HG03520 (cell line): ENCODE measurements around the gene EDARADD.

Experiments used
- ATAC-seq: cut with Tn5 transposase; IDR thresholded peaks from one replicate; pipeline ENCODE4 v1.9.1; 2021; ENCODE audit warnings: mild to moderate bottlenecking, moderate library complexity; ENCODE audit not compliant: unreplicated experiment

EDARADD gene

DNA sequence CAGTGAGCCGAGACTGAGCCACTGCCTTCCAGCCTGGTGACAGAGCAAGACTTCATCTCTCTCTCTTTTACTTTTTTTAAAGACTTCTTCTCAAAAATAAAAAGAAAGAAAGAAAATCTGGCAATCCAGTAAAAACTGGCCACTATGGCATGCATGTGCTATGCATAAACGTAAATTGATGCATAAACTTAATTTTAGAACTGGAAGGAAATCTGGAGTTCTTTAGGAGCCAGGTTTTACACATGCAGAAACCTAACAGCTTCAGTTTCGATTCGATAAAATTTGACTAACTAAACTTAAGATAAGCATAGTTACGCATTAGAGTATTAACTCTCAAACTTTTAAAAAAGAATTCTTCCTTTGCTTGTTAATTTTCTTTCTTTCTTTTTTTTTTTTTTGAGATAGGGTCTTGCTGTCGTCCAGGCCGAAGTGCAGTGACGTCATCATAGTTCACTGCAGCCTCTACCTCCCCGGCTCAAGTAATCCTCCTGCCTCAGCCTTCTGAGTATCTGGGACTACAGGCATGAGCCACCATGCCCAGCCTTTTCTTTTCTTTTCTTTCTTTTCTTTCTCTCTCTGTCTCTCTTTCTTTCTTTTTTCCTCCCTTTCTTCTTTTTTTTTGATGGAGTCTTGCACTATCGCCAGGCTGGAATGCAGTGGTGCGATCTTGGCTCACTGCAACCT is 117.8 kb downstream of the EDARADD start:
- ATAC-seq: no peak

DNA sequence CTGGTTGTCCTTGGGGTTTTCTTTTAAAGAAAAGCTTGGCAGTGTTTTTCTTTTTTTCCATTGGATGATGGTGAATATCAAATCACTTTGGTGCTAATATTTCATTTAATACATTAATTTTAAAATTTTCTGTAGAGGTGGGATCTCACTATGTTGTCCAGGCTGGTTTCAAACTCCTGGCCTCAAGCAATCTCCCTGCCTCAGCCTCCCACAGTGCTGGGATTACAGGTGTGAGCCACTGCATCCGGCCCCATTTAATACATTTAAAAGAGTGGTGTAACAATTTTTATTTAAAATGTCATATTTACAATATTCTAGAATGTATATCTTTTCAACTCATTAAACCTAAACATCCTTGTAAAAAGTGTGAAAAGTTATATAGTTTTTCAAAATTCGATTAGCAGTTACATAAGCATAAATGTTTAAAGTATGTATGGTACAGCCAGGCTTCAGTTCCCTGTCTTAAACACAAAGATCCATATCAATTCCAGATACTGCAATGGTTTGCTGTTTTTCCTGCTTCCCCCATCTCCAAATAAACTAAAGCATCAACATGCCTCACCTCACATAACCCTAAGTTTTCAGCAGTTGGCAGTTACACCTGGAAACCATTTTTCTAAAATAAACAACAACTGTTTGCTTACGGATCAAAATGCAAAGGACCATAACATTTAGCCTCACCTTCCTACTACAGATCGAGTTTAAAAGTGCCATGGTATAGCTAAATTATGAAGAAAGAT is 120.8 kb downstream of the EDARADD start:
- no peak for ATAC-seq

DNA sequence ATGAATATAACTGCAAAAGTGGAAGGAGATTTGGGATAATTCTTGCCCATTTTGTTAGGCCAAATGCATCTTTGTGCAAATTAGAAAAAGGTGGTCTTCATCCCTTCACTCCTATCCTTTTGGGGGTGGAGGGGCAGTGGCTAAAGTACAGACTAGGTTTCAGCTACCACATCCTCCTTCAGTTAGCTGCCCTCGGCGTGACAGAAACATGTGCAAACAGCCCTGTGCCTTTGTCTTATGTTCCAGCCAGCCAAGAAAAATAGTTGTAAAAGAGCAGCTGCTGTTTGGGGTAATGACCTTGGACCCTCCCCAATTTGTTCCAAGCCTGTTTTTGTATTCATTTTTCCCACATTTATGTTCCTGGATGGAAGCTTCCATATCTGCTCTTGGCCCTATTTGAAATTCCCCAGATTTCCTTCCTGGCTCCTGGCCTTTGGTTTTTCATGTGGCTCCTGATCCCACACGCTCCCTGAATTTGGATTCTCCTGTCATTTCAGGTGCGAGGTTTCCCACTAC is 121.4 kb downstream of the EDARADD start:
- no peak for ATAC-seq

DNA sequence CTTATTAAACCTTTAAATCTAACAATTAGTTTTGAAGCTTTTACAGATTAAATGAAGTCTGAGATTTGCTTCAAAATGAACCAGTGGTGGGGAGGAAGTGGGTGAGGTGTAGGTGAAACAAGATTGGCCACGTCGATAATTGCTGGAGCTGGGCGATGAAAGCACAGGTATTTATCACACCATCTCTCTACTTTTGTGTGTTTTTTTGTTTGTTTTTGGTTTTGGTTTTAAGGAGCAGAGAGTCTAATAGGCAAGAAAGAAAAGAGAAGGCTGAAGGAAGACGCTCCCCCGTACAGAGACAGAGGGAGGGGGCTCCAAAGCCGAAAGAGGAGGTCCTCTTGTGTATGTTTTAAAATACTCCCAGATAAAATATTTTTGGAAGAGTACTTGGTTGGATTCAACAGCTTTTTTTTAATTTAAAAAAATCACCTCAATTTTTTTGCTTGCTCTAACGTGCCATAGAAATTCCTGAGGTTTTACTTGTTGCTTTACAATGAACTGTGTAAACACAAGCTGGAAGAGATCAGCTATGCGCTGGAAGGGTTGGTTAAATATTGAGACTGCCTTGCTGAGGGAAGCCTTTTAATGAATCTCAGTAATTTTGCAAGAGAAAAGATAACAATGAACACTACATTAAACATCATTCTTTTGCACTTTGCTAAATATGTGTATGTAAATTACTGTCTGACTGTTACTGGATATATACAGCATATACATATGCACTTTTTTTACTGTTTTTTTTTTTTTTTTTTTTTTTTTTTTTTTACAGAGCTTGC is 123.0 kb downstream of the EDARADD start:
- no peak for ATAC-seq

DNA sequence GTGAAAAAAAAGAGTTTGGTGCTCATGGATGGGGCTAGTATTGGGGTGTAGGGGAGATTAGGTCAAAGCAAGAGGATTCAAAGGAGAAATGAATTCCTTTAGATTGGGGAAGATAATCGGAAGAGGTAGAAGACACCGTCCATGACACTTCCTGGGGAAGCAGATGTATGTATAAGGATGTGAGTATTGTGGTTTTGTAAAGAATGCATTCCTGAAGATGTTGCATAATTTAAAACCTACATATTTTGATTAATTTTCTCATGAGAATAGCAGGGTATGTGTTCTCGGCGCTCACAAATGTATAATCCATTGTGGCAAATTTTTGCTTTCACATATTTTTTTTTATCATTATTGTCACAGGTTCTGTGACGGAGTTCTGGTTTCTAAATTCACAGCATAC is 124.2 kb downstream of the EDARADD start:
- no peak for ATAC-seq

DNA sequence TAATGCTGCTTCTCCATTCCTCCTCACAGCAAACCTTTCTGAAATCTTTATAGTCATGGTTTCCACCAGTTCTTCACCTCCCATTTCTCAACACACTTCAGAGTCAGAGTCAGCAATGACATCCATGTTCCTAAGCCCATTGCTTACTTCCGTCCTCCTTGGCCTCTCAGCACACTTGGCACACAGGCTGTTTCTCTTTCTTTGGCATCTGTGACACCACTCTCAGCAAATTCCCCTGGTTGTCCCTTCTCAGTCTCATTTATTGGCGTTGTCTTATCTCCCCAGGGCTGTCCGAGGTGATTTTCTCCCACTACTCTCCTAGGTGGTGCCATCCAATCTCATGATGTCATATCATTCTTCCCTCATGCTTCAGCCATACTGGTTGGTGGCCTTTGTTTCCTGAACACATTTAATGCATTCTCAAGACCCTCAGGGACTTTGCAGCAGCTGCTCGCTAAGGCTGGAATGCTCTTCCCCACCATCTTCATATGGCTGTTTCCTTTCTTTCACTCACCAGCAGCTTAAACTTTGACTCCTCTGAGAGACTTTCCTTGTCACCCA is 126.4 kb downstream of the EDARADD start:
- ATAC-seq: no peak

DNA sequence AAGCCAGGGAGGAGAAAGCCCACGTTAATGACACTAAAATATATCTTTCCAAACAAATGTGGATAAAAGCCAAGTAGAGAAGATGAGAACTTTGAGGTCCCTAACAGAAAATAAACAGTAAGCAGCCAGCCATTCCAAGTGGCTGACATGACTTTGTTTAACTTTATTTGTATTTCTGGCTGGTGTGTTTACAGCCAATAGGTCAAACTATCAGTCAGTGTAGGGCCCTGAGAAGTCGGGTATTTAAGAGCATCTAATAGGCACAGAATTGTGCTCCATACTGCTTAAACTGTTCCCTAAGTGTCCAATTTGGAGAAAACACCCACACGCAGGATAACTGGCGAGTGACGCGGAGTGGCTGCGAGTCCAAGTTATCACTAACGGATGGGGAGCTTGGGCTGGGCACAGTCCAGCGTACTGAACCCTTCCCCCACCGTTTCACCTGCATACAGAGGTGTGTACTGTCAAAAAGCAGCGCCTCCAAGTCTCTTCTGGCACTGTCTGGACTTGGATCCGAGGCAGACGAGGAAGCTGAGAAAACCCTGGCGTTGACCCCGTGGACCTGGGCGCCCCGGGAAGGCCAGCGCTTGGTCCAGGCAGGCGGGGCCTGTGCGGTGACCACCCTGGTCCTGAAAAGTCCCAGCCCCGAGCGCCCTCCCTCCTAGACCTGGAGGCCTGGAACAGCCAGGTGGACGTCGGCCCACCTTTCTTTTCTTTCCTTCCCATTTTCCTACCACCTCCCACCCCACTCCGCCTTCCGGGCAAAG is 129.0 kb downstream of the EDARADD start:
- no peak for ATAC-seq

DNA sequence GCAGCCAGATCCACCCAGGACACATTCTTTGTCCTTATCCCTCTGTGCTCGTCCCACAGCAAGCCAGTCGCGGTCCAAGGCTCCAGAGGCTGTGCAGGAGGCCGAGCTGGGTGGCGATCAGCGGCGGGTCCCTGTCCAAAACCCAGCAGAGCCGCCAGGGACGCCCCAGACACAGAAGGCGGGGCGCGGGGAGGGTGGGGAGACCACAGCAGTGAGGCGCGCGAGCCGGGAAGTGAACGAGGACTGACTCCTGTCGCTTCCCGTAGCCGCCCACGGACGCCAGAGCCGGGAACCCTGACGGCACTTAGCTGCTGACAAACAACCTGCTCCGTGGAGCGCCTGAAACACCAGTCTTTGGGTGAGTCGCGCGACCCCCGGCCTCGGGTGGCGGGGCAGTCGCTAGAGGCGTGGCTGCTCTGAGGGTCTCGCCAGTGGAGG is 129.6 kb downstream of the EDARADD start, which contains the start of gene LGALS8:
TSS of gene LGALS8 (plus strand) at position 279 of the 438 bp plus-strand sequence. CDS start 2,089 bp downstream, outside the sequence.
- ATAC-seq: peak; percentile 46

DNA sequence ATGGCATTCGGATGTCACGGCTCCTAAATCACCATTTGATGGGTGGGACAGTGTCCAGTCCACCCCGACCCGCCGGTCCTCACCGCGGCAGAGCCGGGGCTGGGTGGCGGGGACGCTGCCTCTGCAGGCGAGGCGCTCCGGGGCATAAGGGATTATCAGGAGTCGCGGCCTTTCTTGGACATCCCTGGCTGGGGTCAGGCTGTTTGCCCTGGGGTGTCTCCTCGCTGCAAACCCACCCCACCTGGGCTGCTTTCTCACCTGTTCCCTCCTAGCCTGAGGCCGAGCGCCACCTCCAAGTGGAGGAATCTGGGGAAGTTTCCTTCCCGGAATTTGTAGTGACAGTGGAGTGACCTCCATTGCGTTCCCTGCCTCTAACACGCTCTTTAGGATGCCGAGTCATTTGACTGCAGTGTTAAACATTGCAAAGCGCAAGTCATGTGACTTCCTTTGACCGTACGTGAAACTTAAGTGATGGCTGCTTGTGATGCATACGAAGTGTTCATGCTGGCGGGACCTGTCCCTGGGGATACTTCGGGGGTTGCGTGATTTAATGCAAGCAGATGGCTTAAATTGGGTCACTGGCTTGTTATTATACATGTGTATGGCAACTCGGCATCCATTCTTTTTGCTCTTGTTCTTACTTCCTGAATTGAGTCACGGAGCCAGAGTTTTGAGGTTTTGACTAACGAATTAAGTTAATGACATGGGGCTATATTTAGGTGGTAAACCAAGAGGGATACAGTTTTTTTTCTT is 130.2 kb downstream of the EDARADD start:
- peak; percentile 89 for ATAC-seq

DNA sequence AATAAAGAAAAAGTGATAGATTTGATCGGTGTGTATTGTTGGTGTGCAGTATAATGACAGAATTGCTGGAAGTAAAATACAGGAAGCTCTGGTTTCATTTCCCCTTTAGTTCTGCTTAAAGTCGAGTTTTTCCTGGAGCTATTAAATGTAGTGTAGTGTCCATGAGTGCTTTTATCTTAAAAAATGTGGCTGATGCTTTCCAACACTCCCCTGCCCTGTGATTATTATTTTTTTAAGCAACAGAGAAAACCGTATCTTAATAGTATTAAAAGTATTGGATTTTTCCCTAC is 130.8 kb downstream of the EDARADD start:
- peak; percentile 7 for ATAC-seq

DNA sequence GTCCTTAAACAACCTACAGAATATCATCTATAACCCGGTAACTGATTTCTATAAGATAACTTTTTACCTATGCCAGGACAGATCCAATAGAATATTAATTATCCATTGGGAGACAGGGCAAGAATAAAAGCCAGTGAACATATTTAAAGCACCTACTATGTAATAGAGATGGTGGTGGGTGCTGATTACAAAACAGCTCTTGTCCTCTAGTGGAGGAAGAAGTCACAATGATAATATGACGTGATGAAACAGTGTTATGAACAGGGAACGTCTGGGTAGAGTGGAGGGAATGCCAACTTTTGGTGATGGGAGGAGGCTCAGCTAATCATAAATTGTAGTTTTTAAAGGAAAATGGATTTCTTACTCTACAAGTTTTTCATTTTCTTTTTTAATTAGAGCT is 132.0 kb downstream of the EDARADD start:
- ATAC-seq: no peak

DNA sequence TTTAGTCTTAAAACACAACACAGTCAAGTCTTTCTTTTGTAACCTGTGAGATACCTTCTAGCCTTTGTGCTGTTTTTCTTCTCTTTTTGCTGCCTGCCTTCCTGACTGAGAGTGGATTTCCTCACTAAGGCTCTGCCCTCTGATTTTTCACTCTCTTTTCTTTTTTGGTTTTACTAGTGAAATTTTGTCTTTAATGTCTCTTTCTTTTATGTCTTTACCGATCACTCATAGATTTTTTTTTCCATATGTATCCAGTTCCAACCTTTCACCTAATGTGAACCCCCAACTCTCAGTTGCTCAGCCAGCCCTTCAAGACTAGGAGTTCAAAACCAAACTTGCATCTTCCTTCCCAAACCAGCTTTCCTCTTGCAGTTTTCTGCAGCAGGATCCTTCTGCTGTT is 136.2 kb downstream of the EDARADD start:
- ATAC-seq: no peak

DNA sequence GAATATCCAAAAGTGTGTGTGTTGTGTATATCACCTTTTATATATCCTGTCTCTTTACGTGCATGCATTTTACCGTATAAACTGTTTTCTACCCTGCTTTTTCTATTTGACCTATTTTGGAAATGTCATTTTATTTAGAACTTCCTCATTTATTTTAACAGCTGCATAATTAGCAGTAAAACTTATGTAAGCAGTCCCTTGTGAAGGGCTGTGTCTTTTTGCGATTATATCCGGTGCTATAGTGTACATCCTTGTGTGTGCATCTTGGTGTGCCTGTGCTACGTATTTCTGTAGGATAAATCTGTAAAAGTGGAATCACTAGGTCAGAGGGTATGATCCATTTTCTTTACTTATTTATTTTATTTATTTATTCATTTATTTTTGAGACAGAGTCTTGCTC is 136.9 kb downstream of the EDARADD start:
- no peak for ATAC-seq

DNA sequence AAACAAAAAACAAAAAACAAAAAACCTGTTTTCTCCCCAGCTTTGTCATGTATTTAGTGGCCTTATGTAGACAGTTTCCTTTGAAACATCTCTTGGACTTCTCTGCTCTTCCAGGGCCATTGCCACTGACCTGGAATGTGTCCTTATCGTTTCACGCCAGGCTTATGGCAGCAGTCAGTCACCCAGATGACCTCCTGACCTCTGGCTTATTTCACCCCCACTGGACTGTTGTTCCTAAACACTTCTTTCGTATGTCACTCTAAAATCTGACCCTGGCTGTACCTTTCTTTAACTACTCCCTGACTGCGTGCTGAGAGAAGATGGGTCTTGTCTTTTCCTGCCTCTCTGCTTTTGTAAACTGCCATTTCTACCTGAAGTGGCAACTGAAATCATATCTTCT is 138.8 kb downstream of the EDARADD start:
- no peak for ATAC-seq

DNA sequence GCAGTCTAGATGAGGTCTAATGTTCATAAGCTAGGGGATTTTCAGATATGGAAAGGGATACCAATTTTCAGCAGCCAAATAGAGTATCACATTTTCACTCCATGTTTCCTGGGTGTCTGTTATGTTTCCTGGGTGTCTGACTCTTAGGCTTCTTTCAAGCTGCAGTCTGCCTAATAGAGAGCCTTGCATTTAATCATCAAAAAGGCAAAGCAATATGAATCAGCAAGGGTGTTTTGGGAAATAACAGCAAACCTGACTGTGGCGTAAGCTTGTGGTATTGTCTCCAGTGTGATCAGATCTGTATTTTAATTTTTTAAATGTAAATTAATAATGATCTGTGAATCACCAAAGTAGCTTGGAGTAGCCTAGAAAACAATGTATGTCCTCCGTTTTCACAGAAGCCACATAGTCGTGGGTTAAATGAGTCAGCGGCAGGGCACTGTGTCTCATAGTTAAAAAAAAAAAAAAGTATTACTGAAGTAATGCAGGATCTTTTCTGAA is 140.1 kb downstream of the EDARADD start:
- no peak for ATAC-seq
